Naive B cell (primary cell): ENCODE results near the gene MMP19. TPM values are rescaled to one million over a fixed set of nuclear protein-coding genes. Genes with fewer than 3 reads are reported as not detected.

Source experiments
- polyA plus RNA-seq, 6 donors: library from polyadenylated mRNA; unstranded; fragments of 300-500 nt; fragmentation: Illumina TruSeq; gene quantifications; one replicate each; pipeline ENCODE4 v1.2.3, GENCODE V29; 2021; ENCODE audit warnings: low read depth in 6 of 6

The MMP19 gene
- polyA plus RNA-seq, 6 donors from 2014 or later = 0.21 TPM; not detected in 5

Other genes starting within 250 kb of the MMP19 start
- not detected for gene OR10P1, start 206.0 kb downstream of the MMP19 start, polyA plus RNA-seq
- under 1 TPM in 2 of 6 donors, not detected in 4; 0.14 to 0.36 TPM for gene ITGA7, start 135.0 kb downstream of the MMP19 start, polyA plus RNA-seq
- 100 to 1,000 TPM; 152 to 259 (median 180) TPM for gene BLOC1S1, start 126.9 kb downstream of the MMP19 start, polyA plus RNA-seq
- gene RDH5, start 122.5 kb downstream of the MMP19 start, polyA plus RNA-seq = 1 to 10 TPM in 3 of 6 donors, under 1 TPM in 2, not detected in 1; 0.61 to 3.1 (median 1.3) TPM
- 100 to 1,000 TPM; 115 to 150 (median 142) TPM for gene CD63, start 113.9 kb downstream of the MMP19 start, polyA plus RNA-seq
- 1 to 10 TPM in 3 of 6 donors, under 1 TPM in 3; 0.40 to 1.4 (median 0.83) TPM for gene GDF11, start 99.8 kb downstream of the MMP19 start, polyA plus RNA-seq
- gene SARNP, start 25.2 kb downstream of the MMP19 start, polyA plus RNA-seq = 100 to 1,000 TPM in 4 of 6 donors, 10 to 100 TPM in 2; 92.8 to 128 (median 106) TPM
- 100 to 1,000 TPM in 3 of 6 donors, 10 to 100 TPM in 3; 73.9 to 114 (median 98.1) TPM for gene ORMDL2, start 24.9 kb downstream of the MMP19 start, polyA plus RNA-seq
- gene DNAJC14, start 13.3 kb downstream of the MMP19 start, polyA plus RNA-seq = 10 to 100 TPM; 29.0 to 46.9 (median 37.4) TPM
- gene PYM1, start 85.0 kb upstream of the MMP19 start, polyA plus RNA-seq = 10 to 100 TPM; 60.7 to 88.1 (median 76.5) TPM
- gene DGKA, start 88.2 kb upstream of the MMP19 start, polyA plus RNA-seq = 100 to 1,000 TPM in 1 of 6 donors, 10 to 100 TPM in 5; 64.0 to 119 (median 65.9) TPM
- under 1 TPM in 1 of 6 donors, not detected in 5; 0.38 TPM for gene PMEL, start 123.1 kb upstream of the MMP19 start, polyA plus RNA-seq
- gene CDK2, start 123.9 kb upstream of the MMP19 start, polyA plus RNA-seq = 10 to 100 TPM in 5 of 6 donors, 1 to 10 TPM in 1; 10.0 to 18.6 (median 11.9) TPM
- 10 to 100 TPM; 58.4 to 77.7 (median 68.8) TPM for gene RAB5B, start 131.1 kb upstream of the MMP19 start, polyA plus RNA-seq
- gene SUOX, start 154.3 kb upstream of the MMP19 start, polyA plus RNA-seq = under 1 TPM in 4 of 6 donors, not detected in 2; 0.18 to 0.58 (median 0.31) TPM
- under 1 TPM in 5 of 6 donors, not detected in 1; 0.14 to 0.32 (median 0.25) TPM for gene IKZF4, start 178.1 kb upstream of the MMP19 start, polyA plus RNA-seq
- gene RPS26, start 199.0 kb upstream of the MMP19 start, polyA plus RNA-seq = 100 to 1,000 TPM; 199 to 764 (median 532) TPM
- gene ERBB3, start 237.2 kb upstream of the MMP19 start, polyA plus RNA-seq = not detected